AG04449 (cell line): Measurements from ENCODE around the gene AAK1.

Experiments
- CTCF ChIA-PET: fragments of 350-600 bp; formaldehyde crosslinking; extraction: SDS; loops from one replicate; lab custom pipeline; 2021; ENCODE audit warnings: antibody characterized with exemption; lab: Yijun Ruan, JAX
- POLR2A ChIA-PET: fragments of 400-600, 350-600 bp; formaldehyde crosslinking; extraction: SDS; loops from one replicate; lab custom pipeline; 2020; ENCODE audit warnings: antibody characterized with exemption, inconsistent platforms; lab: Yijun Ruan, JAX
- DNase-seq: peaks from one replicate; pipeline ENCODE4 v3.0.0-alpha.2; 2010; ENCODE audit warnings: low read depth, low spot score
- H3K4me3 ChIP-seq: 2 replicates; pipeline ENCODE4 v1.5.1; 2011; ENCODE audit warnings: low read depth, mild to moderate bottlenecking, control low read depth, low read length
- CTCF ChIP-seq: IDR thresholded peaks from one replicate; pipeline ENCODE4 v1.5.1; 2011; ENCODE audit warnings: mild to moderate bottlenecking, moderate library complexity, low read length, control low read depth, inconsistent platforms; ENCODE audit not compliant: insufficient read depth; ENCODE audit errors: missing control alignments

The AAK1 gene

GRCh38 chr2:69597843-69598610, 45.5 kb downstream of the AAK1 start:
- no peak for DNase-seq
- CTCF ChIA-PET, result interaction anchor here (1.1 kb wide), 1 partner anchor 33 kb away, joined by 3 read pairs; no protein-coding TSS in a partner anchor

GRCh38 chr2:69597105-69597504, 46.4 kb downstream of the AAK1 start:
- ChIA-PET POLR2A (no interaction called here), CTCF (interaction anchor here (0.9 to 1.6 kb wide), 2 partner anchors 32 to 127 kb away, joined by 3 read pairs; no protein-coding TSS in a partner anchor)
- no peak for DNase-seq
- no peak overlapping the region for H3K4me3 ChIP-seq
- TF ChIP-seq CTCF, result no peak

More at GRCh38 chr2:69597843-69598610, 45.5 kb downstream of the AAK1 start:
- no peak overlapping the region for H3K4me3 ChIP-seq
- POLR2A ChIA-PET, result no interaction called here
- no peak for TF ChIP-seq CTCF

- ChIA-PET CTCF (interaction anchor here (1.0 kb wide), 1 partner anchor 12 kb away, joined by 3 read pairs; no protein-coding TSS in a partner anchor), POLR2A (no interaction called here)
- no peak for TF ChIP-seq CTCF
- no peak overlapping the region for H3K4me3 ChIP-seq
- DNase-seq, result no peak
These were observed 49.2 kb downstream of the AAK1 start for GRCh38 chr2:69594341-69594740.

GRCh38 chr2:69592511-69592910, 51.0 kb downstream of the AAK1 start:
- CTCF ChIA-PET, result no interaction called here
- no peak overlapping the region for H3K4me3 ChIP-seq
- POLR2A ChIA-PET, result no interaction called here
- no peak for DNase-seq
- no peak for TF ChIP-seq CTCF

- no peak overlapping the region for H3K4me3 ChIP-seq
- TF ChIP-seq CTCF, result no peak
- no peak for DNase-seq
- ChIA-PET POLR2A (no interaction called here), CTCF (interaction anchor here (4.1 kb wide), 1 partner anchor 24 kb away, joined by 16 read pairs; no protein-coding TSS in a partner anchor)
These were observed 53.4 kb downstream of the AAK1 start for GRCh38 chr2:69589973-69590652.

- no peak overlapping the region for H3K4me3 ChIP-seq
- no peak for DNase-seq
- ChIA-PET POLR2A (no interaction called here), CTCF (interaction anchor here (0.8 to 4.1 kb wide), 3 partner anchors 16 to 136 kb away, joined by 3 to 16 read pairs (median 3); no protein-coding TSS in a partner anchor)
- no peak for TF ChIP-seq CTCF
These were observed 54.6 kb downstream of the AAK1 start for GRCh38 chr2:69588945-69589344.
